HG02588 (cell line): ENCODE measurements around the gene TRAF2.
"Not testable (repeated sequence)": the region's sequence is repeated elsewhere in the genome, so short reads cannot be mapped to it uniquely, and the experiment has no call there.

Source experiments
- ATAC-seq: cut with Tn5 transposase; IDR thresholded peaks from one replicate; pipeline ENCODE4 v1.9.1; 2021; ENCODE audit warnings: mild to moderate bottlenecking, moderate library complexity; ENCODE audit not compliant: unreplicated experiment

Gene TRAF2

DNA sequence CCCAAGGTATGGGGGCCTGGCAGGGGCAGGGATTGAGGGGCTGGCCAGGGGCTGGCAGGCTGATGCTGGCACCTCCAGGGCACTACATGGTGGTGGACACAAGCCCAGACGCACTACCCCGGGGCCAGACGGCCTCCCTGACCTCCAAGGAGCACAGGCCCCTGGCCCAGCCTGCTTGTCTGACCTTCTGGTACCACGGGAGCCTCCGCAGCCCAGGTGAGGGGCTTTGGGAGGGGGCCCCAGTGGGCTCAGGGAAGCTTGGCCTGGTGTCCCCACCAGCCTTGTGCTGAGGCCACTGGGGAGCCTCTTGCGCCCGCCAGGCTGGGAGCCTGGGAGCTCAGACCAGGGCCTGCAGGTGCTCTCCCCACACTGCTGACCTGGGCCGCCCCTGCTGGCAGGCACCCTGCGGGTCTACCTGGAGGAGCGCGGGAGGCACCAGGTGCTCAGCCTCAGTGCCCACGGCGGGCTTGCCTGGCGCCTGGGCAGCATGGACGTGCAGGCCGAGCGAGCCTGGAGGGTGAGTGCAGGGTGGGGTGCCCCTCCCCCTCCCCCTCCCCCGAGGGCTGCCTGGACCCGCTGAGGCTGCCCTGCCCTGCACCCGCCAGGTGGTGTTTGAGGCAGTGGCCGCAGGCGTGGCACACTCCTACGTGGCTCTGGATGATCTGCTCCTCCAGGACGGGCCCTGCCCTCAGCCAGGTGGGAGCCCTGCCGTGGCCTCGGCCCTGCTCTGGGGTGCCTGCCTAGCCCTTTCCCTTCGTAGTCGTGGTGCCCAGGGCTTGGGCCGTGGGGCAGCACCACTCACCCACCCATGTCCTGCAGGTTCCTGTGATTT, 28.5 kb upstream of the TRAF2 start:
- no peak for ATAC-seq

GRCh38 chr9:136858452-136858843, 27.9 kb upstream of the TRAF2 start:
- no peak for ATAC-seq

DNA sequence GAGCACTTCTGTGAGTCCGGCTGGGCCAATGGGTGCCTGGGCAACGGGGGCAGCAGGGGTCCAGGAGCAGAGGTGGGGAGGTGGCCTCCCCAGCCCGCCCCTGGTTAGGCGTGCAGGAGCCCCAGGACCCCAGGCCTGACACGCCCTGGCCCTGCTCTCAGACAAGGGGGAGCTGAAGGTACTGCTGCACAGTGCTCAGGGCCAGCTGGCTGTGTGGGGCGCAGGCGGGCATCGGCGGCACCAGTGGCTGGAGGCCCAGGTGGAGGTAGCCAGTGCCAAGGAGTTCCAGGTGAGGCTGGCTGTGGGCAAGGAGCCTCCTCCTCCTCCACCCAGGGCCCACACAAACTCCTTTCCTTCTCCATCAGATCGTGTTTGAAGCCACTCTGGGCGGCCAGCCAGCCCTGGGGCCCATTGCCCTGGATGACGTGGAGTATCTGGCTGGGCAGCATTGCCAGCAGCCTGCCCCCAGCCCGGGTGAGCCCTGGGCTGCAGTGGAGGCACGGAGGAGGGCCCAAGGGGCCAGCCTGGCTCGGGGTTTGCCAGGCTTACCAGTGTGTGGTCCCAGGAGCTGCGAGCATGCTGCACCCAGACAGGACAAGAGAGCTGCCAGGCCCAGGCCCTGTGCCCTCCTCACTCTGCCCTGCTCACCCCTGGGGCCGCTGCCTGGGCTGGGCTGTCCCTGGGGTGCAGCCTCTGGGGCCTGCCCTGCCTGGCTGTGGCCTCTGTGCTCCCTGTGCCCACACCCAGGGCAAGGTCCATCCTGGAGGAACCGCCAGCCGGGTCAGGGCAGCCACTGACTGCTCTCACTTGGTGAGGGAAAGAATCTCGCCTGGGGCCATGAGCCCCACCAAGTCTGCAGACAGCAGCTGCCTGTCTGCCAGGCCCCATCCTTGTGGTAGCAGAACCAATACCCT, 27.2 kb upstream of the TRAF2 start:
- no peak for ATAC-seq

GRCh38 chr9:136860529-136860928, 25.8 kb upstream of the TRAF2 start:
- ATAC-seq = no peak

- no peak for ATAC-seq
Observed at GRCh38 chr9:136860933-136861873, 25.1 kb upstream of the TRAF2 start.

- ATAC-seq = no peak
Observed at GRCh38 chr9:136861874-136862457, 24.4 kb upstream of the TRAF2 start.

DNA sequence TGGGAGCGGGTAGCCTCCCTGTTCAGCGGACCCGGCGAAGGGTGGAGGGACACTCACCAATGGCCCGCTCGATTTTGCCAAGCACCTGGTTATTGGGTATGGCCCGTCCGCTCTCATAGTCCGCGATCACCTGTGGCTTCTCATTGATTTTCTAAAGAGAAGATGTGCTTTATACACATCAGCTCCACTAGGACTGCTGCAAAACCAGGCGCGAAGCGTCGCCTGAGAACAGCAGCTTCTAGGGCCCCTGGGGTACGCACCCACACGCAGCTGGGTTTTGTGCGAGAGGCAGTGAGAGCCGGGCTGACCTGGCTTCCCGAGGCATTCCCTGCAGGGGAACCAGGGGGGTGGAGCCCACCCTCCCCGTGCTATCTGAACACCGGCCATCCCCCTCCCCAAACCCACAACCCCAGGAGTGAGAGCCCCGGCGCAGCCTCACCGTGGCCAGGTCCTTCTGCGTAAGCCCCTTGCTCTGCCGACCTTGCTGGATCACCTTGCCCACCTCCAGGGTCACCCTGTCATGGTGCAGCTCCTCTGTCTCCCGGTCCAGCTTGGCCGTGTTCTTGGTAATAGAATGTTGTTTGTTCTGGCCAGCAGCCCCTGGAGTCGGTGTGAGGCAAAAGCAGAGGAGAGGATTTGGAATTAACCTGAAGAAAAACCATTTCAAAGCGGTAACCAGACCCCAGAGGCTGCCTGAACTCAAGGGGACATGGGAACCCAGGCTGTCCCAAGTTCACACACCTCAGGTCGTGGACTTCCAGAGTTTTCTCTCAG, 23.3 kb upstream of the TRAF2 start:
- no peak for ATAC-seq

GRCh38 chr9:136863623-136864273, 22.6 kb upstream of the TRAF2 start:
- ATAC-seq = no peak

DNA sequence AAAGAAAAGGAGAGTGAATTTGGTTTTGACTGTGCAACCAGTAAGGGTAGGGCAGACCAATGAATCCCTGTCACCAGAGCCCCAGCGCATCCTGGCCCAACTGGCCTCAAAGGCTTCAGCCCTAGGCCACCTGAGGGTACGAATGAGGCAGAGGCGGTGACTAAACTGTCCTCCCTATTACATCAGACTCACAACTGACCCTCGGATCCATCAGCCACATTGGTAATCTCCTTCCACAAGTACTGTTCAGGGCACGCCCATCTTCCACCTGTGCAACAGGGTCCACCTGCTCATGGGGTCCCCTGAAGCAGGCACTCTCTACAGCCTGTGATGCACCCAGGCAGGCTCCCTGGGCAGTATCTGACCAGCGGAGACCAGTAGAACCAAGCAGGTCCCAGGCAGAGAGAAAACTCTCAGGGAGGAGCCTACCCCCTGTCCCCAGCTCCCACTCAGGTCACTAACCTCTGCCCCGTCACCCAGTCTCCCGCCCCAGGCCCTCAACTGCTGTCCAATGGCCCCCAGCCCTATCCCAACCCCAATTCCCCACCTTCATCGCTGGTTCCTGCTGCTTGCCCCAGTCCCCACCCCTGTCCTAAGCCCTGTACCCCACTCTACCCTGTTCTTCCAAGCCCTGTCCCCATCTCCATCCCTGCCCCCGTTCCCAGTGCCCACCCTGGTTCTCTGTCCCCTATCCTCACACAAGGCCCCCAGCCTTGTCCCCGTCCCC, 21.1 kb upstream of the TRAF2 start:
- ATAC-seq = no peak

DNA sequence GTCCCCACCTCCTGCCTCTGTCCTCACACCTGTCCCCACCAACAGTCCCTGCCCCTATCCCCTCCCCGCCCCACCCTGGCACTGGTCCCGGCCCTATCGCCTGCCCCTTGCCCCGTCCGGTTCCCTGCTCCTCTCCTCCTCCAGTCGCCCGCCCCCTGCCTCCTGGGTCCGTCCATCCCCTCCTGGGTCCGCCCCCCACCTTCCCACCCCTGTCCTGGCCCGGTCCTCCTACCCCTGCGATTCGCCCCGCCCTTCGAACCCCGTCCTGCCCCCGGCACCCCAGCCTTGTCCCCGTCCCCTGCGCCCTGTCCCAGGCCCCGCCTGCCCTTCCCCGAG, 20.6 kb upstream of the TRAF2 start:
- ATAC-seq = no peak

GRCh38 chr9:136866898-136867421, 19.4 kb upstream of the TRAF2 start:
- ATAC-seq = not testable (repeated sequence)

- no peak for ATAC-seq
Observed at GRCh38 chr9:136867480-136867879, 18.8 kb upstream of the TRAF2 start.

DNA sequence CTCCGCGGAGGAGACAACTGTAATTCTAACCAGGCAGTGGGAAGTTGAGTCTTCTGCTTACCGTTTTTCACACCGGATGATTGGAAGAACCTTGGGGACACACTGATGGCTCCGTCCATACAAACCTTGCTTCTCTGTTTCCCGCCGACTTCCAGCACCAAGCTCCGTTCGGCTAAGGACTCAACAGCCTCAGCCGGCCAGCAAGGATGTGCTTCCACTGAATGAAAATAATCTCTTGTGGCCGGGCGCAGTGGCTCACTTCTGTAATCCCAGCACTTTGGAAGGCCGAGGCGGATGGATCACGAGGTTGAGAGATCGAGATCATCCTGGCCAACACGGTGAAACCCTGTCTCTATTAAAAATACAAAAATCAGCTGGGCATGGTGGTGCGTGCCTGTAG, 18.4 kb upstream of the TRAF2 start:
- no peak for ATAC-seq

DNA sequence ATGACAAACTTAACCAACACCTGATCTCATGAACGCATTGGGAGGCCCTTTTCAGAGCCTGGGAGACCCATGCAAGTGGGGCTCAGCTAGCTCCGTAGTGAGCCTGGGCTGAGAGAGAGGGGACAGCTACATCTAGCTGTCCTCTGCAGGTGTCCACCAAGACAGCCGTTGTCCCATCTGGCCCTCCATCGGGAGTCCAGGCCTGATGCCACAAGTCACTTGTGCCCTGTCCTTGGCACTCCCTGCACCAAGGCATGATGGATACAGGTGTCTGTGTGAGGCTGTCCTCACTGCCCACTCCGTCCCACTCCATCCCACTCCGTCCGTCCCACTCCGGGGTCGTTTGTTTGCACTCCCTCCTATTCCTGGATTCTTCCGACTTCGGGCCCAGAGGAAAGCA, 17.7 kb upstream of the TRAF2 start:
- no peak for ATAC-seq

- ATAC-seq = not testable (repeated sequence)
Observed at GRCh38 chr9:136869611-136870010, 16.7 kb upstream of the TRAF2 start.

GRCh38 chr9:136875155-136875554, 11.2 kb upstream of the TRAF2 start:
- no peak for ATAC-seq

GRCh38 chr9:136876476-136876875, 9.8 kb upstream of the TRAF2 start:
- ATAC-seq = no peak

- ATAC-seq = no peak
Observed at GRCh38 chr9:136880651-136881050, 5.7 kb upstream of the TRAF2 start.
